ENCODE measurements around the gene DLX4.

DNA sequence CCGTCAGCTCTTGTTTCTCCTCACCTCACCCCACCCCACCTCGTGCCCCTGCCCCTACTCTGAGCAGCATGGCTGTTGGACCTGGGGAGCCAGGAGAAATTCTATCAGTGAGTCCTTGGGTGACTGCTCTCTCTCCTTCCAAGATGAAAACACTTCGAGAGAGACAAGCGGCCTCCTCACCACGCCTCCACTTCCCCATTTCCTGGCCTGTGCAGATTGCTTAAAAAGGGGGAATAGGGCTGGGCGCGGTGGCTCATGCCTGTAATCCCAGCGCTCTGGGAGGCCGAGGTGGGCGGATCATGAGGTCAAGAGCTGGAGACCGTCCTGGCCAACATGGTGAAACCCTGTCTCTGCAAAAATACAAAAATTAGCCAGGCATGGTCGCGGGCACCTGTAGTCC is 9.5 kb downstream of the DLX4 start:
- TF ChIP-seq, protein P1, sequence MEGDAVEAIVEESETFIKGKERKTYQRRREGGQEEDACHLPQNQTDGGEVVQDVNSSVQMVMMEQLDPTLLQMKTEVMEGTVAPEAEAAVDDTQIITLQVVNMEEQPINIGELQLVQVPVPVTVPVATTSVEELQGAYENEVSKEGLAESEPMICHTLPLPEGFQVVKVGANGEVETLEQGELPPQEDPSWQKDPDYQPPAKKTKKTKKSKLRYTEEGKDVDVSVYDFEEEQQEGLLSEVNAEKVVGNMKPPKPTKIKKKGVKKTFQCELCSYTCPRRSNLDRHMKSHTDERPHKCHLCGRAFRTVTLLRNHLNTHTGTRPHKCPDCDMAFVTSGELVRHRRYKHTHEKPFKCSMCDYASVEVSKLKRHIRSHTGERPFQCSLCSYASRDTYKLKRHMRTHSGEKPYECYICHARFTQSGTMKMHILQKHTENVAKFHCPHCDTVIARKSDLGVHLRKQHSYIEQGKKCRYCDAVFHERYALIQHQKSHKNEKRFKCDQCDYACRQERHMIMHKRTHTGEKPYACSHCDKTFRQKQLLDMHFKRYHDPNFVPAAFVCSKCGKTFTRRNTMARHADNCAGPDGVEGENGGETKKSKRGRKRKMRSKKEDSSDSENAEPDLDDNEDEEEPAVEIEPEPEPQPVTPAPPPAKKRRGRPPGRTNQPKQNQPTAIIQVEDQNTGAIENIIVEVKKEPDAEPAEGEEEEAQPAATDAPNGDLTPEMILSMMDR (IDR thresholded peaks at IDR 0.05) = no peak
- no peak for TF ChIP-seq POLR2AphosphoS5 (IDR thresholded peaks at IDR 0.05; ENCODE audit: low read depth, low read length)
- no peak for TF ChIP-seq TCF7L2 (IDR thresholded peaks at IDR 0.05; ENCODE audit: low read depth, low read length)

All from Panc1 (cell line).